GM12872 (cell line): ENCODE data around the gene WDFY4.
A peak's percentile ranks its signal among the peaks of the same experiment; 100 is the strongest.

Experiments used
- CTCF ChIP-seq: IDR thresholded peaks from 3 replicates; pipeline ENCODE4 v1.5.1; 2011; ENCODE audit warnings: low read depth, mild to moderate bottlenecking, low read length, moderate library complexity; ENCODE audit not compliant: insufficient read depth

Gene WDFY4

GRCh38 chr10:48759113-48759901 lies 74.6 kb downstream of the WDFY4 start:
- no peak for TF ChIP-seq CTCF

- no peak for TF ChIP-seq CTCF
Measured at GRCh38 chr10:48760983-48761382, 76.3 kb downstream of the WDFY4 start.

- no peak for TF ChIP-seq CTCF
Measured at GRCh38 chr10:48762064-48763042, 77.7 kb downstream of the WDFY4 start.

- TF ChIP-seq CTCF, result no peak
Measured at GRCh38 chr10:48763403-48763965, 78.8 kb downstream of the WDFY4 start.

GRCh38 chr10:48764486-48764885 lies 79.8 kb downstream of the WDFY4 start:
- TF ChIP-seq CTCF, result no peak

- TF ChIP-seq CTCF, result peak; percentile 38
Measured at GRCh38 chr10:48765039-48765438, 80.4 kb downstream of the WDFY4 start.

GRCh38 chr10:48765527-48765926 lies 80.9 kb downstream of the WDFY4 start:
- TF ChIP-seq CTCF, result no peak
